DOHH2 (cell line): ENCODE measurements around the gene YIF1A.

ENCODE experiments used
- H3F3A ChIP-seq: fragments of 200-600 bp; sonication (generic), shearing (Covaris generic); 2 replicates; pipeline ENCODE4 v1.6.0; 2016; ENCODE audit warnings: antibody characterized with exemption, mild to moderate bottlenecking; ENCODE audit not compliant: control insufficient read depth, insufficient read depth
- H3K27ac ChIP-seq: fragments of 200-600 bp; sonication (generic); 2 replicates; pipeline ENCODE4 v1.5.1; 2014; ENCODE audit warnings: low read depth, mild to moderate bottlenecking, low read length, moderate library complexity
- H3K27me3 ChIP-seq: fragments of 200-600 bp; sonication (generic); 2 replicates; pipeline ENCODE4 v1.6.1; 2014; ENCODE audit warnings: mild to moderate bottlenecking, low read length, mixed read lengths; ENCODE audit not compliant: control insufficient read depth
- H3K36me3 ChIP-seq: fragments of 200-600 bp; sonication (generic); 2 replicates; pipeline ENCODE4 v1.6.1; 2014; ENCODE audit warnings: mild to moderate bottlenecking, low read length, moderate library complexity, mixed read lengths; ENCODE audit not compliant: control insufficient read depth
- H3K4me1 ChIP-seq: fragments of 200-600 bp; sonication (generic); 2 replicates; pipeline ENCODE4 v1.6.1; 2014; ENCODE audit warnings: mild to moderate bottlenecking, low read length, mixed read lengths; ENCODE audit not compliant: control insufficient read depth
- H3K4me2 ChIP-seq: fragments of 200-600 bp; sonication (generic); 2 replicates; pipeline ENCODE4 v1.6.0; 2014; ENCODE audit warnings: mild to moderate bottlenecking, low read length, moderate library complexity
- H3K4me3 ChIP-seq: fragments of 200-600 bp; sonication (generic); 2 replicates; pipeline ENCODE4 v1.5.1; 2014; ENCODE audit warnings: mild to moderate bottlenecking, low read length, mixed read lengths
- H3K79me2 ChIP-seq: fragments of 200-600 bp; sonication (generic); 2 replicates; pipeline ENCODE4 v1.6.1; 2014; ENCODE audit warnings: mild to moderate bottlenecking, low read length, mixed read lengths; ENCODE audit not compliant: control insufficient read depth
- H3K9me2 ChIP-seq: fragments of 200-600 bp; sonication (generic); replicated peaks from 2 replicates; pipeline ENCODE4 v1.6.1; 2014; ENCODE audit warnings: mild to moderate bottlenecking, low read length, mixed read lengths; ENCODE audit not compliant: control insufficient read depth
- H3K9me3 ChIP-seq: fragments of 200-600 bp; sonication (generic); 2 replicates; pipeline ENCODE4 v1.6.1; 2014; ENCODE audit warnings: antibody characterized with exemption, low read length, mixed read lengths; ENCODE audit not compliant: control insufficient read depth, insufficient read depth
- H4K20me1 ChIP-seq: fragments of 200-600 bp; sonication (generic); 2 replicates; pipeline ENCODE4 v1.6.0; 2014; ENCODE audit warnings: low read depth, mild to moderate bottlenecking, antibody characterized with exemption, low read length, moderate library complexity; ENCODE audit not compliant: control insufficient read depth, insufficient read depth
- EZH2phosphoT487 ChIP-seq: fragments of 200-600 bp; sonication (generic); IDR thresholded peaks from 2 replicates; pipeline ENCODE4 v1.6.1; 2017; ENCODE audit warnings: borderline replicate concordance, mild to moderate bottlenecking, antibody characterized with exemption, low read length, moderate library complexity, mixed read lengths
- TF ChIP-seq, protein P1 (sequence below): fragments of 200-600 bp; sonication (generic); IDR thresholded peaks from one replicate; pipeline ENCODE4 v1.5.1; 2014; ENCODE audit warnings: antibody characterized with exemption, mild to moderate bottlenecking, low read depth, low read length; ENCODE audit not compliant: poor library complexity, severe bottlenecking

YIF1A gene

DNA sequence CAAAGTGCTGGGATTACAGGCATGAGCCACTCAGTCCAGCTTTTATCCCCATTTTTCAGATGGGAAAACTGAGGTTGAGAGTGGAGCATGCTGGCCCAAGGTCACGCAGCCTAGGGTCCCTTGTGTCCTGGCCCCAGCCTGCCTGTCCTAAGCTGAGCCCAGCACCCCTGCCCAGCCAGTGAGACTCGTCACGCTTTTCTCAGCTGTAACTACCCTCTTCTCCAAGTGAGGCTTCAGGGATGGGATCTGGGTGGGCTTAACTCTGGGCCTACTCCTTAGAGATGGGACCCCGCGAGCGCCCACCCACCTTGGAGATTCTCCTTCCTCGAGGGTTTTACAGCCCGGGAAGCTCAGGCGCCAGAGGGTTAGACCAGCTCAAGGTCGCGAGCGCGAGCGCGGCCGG is 2.4 kb upstream of the YIF1A start:
- TF ChIP-seq EZH2phosphoT487 = no peak
- TF ChIP-seq, protein P1, sequence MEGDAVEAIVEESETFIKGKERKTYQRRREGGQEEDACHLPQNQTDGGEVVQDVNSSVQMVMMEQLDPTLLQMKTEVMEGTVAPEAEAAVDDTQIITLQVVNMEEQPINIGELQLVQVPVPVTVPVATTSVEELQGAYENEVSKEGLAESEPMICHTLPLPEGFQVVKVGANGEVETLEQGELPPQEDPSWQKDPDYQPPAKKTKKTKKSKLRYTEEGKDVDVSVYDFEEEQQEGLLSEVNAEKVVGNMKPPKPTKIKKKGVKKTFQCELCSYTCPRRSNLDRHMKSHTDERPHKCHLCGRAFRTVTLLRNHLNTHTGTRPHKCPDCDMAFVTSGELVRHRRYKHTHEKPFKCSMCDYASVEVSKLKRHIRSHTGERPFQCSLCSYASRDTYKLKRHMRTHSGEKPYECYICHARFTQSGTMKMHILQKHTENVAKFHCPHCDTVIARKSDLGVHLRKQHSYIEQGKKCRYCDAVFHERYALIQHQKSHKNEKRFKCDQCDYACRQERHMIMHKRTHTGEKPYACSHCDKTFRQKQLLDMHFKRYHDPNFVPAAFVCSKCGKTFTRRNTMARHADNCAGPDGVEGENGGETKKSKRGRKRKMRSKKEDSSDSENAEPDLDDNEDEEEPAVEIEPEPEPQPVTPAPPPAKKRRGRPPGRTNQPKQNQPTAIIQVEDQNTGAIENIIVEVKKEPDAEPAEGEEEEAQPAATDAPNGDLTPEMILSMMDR = no peak
- Histone ChIP-seq H3K36me3 (peaks cover 4% of the 10 kb centered on the region), H4K20me1 (no peaks in the 10 kb centered on the region), H3K4me3 (no peak overlapping the region), H3K4me1 (peaks cover 19% of the 10 kb centered on the region), H3K27me3 (peaks cover 12% of the 10 kb centered on the region), H3K27ac (no peak overlapping the region), H3K9me2 (no peaks in the 10 kb centered on the region), H3K9me3 (no peaks in the 10 kb centered on the region), H3F3A (no peaks in the 10 kb centered on the region), H3K79me2 (peaks cover 14% of the 10 kb centered on the region), H3K4me2 (no peak overlapping the region)

DNA sequence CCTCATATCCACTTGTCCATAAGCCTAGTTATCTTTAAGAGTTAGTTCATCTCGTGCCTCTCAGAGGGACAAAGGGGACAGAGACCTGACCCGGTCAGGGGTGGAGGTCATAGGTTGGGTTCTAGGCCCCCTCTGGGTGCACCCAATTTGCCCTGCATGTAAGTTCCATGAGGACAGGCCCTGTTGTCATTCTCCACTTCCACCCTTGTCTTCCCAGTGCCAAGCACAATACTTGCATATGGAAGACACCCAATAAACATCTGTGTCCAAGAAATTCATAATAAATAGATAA is 1.3 kb upstream of the YIF1A start:
- Histone ChIP-seq H3K36me3 (peaks cover 4% of the 10 kb centered on the region), H4K20me1 (no peaks in the 10 kb centered on the region), H3K4me2 (peak overlapping the region; percentile 87), H3K27me3 (peaks cover 12% of the 10 kb centered on the region), H3F3A (no peaks in the 10 kb centered on the region), H3K27ac (no peak overlapping the region), H3K4me1 (peaks cover 19% of the 10 kb centered on the region), H3K4me3 (peak overlapping the region; percentile 95), H3K9me3 (no peaks in the 10 kb centered on the region), H3K9me2 (no peaks in the 10 kb centered on the region), H3K79me2 (peaks cover 17% of the 10 kb centered on the region)
- TF ChIP-seq EZH2phosphoT487 = no peak
- TF ChIP-seq, protein P1 = no peak

DNA sequence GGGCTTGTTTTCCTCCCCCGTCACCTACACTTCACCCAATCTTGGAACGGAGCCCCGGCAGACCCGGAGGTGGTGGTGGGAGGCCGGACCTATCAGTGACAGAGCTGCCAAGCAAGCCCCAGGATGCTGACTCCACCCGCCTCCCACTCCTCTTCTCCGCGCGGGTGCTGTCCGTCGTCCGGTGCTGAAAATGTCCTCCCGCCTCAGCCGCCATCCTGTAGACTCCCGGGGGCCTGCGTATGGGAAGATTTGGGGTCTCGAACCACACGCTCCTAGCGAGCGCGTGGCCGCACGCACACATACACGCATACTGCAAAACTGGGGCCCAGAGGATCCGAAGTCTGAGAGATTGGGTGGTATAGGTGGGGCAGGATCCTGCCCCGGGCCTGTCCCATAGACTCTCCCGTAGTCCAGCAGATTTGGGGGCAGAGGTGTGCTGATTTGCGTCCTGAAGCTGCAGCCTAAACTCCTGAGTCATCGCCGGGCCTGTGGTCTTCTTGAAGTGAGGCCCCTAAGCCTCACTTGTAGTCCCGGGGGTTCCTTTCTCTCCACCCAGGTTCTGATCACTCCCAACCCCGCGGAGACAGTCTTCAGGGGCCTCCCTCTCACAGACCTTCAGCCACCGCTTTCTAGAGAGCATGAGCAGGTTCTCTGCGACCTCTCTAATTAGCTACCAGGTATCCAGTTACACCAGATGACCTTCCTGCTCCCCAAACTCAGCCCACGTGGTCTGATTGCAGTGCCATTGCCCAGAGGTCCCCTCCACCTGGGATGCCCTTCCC is 796 bp upstream of the YIF1A start:
- Histone ChIP-seq H3K36me3 (peaks cover 7% of the 10 kb centered on the region), H3K27ac (peak overlapping the region; percentile 38; the same call in 1 of the 2 replicates), H3K27me3 (peaks cover 12% of the 10 kb centered on the region), H3K9me2 (no peaks in the 10 kb centered on the region), H3K79me2 (peaks cover 17% of the 10 kb centered on the region), H3K9me3 (no peaks in the 10 kb centered on the region), H3K4me2 (peak overlapping the region; percentile 87), H3K4me3 (peak overlapping the region; percentile 95), H4K20me1 (no peaks in the 10 kb centered on the region), H3F3A (no peaks in the 10 kb centered on the region), H3K4me1 (peaks cover 21% of the 10 kb centered on the region)
- TF ChIP-seq, protein P1 = no peak
- TF ChIP-seq EZH2phosphoT487 = no peak
